Raji (cell line): ENCODE measurements around the gene CHURC1.

Experiments
- POLR2A ChIP-seq: IDR thresholded peaks from 2 replicates; pipeline ENCODE4 v1.6.1; 2011; ENCODE audit warnings: low read depth, low read length, control low read depth; ENCODE audit not compliant: insufficient read depth

The CHURC1 gene

DNA sequence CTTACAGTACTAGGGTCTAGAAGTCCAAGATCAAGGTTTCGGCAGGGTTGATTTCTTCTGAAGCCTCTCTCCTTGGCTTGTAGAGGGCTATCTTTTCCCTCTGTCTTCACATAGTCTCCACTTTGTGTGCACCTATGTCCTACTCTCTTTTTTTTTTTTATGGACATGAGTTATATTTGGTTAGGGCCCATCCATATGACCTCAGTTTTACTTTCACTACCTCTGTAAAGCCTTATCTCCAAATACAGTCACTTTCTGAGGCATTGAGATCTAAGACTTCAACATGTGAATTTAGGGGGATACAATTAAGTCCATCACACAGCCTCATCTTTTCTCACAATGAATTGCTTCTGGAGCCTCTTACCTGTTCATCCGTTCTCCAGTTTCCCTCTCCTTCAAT, 28.7 kb upstream of the CHURC1 start:
- TF ChIP-seq POLR2A: no peak

DNA sequence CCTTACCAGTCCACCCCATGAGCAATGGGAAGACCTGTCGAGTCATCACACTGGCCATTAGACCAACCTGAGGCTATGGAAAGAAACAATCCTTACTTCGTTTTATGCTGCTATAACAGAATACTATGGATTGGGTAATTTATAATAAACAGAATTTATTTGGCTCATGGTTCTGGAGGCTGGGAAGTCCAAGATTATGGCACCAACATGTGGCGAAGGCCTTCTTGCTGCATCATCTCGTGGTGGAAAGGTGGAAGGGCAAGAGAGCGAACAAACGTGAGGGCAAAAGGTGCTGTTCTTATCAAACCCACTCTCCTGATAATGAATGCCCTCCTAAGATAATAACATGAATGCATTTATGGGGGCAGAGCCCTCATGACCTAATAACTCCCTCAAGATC, 24.9 kb upstream of the CHURC1 start:
- TF ChIP-seq POLR2A: no peak

DNA sequence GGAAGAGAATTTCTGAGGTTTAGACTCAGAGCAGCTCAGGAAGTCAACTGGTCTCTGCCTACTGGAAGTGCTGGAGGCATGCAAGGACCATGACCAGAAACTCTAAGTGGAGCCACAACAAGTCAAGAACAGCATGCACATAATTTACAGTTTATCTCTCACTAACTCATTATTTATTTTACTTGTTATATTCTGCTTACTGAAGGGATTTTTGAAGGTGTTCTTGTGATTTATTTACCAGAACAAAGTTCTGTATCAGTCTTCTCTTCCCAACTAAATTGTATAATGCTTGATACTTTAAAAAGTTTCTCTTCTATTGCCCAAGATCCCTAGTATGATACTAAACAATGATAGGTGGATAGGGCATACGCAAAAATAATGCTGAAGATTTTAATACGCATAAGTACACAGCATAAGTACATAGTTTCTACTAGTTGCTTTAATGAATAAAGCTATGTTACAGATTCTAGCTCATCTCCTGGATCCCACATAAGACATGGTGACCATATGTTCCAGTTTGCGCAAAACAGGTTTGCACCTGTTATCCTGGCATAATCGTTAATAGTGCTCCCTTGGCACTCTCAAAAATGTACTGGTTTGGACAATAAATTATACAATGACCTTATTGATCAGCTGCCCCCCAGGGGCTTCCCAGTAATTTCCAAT, 22.9 kb upstream of the CHURC1 start:
- no peak for TF ChIP-seq POLR2A

DNA sequence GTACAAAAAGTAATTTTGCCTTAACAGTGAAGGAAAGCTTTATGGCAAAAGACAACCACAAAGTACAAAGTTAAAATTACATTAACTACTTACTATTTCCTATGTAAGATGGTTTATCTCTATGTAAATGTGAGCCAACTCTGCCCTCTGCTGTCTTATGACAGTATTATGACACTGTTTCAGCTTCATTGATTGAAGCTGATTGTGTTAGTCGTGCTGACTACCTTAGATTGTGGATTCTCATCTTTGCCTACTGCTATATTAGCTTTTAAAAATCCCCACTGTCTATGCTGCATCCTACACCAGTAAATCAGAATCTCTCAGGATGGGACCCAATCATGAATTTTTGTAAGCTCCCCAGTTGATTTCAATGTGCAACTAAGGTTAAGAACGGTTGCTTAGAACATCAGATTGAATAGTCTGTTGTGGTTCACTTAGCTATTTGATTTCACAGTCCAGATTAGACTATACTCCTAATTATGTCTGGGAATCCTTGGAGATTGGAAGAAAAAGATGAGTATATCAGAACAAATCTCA, 22.3 kb upstream of the CHURC1 start:
- no peak for TF ChIP-seq POLR2A

DNA sequence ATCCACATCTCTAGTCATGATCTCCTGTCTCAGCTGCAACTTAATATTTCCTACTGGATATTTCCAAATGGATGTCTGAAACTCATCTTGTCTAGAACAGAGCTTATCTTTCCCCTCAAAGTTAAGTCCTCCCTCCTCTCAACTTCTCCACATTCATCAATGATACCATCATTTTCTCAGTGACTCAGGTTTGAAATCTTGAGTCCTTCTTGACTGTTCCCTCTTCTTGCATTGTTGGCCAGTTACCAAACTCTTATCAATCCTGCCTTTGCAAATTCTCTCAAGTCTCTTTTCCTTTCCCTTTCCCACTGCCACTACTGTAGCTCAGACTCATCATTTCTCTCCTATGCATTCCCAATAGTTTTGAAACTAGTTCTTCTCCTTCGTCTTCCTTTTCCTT, 14.3 kb upstream of the CHURC1 start:
- no peak for TF ChIP-seq POLR2A

DNA sequence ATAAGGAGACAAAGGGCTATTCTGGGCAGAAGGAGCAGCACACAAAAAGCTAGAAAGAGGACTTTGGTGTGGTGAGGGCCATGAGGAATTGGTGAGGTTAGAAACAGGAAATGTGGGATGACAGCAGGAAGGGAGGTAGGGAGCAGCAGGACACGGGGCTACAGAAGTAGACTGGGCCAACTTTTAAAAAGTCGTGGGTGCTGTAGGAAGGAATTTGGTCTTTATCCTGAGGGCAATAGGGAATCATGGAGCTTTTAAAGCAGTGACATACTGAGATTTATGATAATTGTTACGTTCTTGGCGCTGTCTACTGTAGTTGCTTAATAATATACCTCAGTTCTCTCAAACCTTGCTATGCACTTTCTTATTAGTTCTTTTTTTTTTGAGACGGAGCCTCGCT, 8.2 kb upstream of the CHURC1 start:
- TF ChIP-seq POLR2A: no peak

DNA sequence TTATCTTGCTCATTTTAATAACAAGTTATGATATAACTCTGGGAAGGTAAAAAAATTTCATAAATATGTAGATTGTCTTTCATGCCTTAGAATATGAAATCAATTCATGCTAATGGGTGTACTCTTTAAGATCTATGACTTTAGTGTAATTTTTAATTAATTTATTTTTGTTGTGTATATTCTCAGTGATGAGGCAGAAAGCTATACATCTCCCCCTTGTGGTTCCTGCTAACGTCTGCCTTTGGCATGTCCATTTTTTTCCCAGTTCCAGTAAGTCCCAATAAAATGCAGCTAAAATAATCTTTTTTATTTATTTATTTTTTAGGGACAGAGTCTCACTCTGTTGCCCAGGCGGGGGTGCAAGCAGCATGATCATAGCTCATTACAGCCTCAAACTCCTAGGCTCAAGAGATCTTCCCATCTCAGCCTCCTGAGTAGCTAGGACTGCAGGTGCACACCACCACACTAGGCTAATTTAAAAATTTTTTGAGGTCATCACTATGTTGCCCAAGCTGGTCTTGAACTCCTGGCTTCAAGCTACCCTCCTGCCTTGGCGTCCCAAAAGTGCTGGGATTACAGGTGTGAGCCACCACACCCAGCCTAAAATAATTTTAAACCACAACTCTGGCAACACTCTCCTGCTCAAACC, 3.3 kb upstream of the CHURC1 start:
- no peak for TF ChIP-seq POLR2A

DNA sequence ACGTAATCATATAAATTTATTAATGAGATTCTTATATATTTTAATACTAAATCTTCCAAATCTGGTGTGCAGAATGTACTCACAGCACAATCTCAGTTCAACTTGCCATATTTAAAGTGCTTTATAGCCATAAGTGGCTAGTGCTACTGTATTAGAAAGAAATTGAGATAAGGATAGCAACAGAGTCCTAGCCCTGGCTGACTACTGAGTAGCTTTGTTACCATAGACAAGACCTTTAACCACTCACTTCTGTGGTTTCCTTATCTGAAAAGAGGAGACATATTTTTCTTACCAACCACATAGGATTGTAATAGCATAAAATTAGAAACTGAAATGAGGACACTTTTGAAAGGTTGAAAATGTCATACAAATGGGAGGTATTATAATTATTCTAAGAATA, 2.0 kb upstream of the CHURC1 start:
- no peak for TF ChIP-seq POLR2A

DNA sequence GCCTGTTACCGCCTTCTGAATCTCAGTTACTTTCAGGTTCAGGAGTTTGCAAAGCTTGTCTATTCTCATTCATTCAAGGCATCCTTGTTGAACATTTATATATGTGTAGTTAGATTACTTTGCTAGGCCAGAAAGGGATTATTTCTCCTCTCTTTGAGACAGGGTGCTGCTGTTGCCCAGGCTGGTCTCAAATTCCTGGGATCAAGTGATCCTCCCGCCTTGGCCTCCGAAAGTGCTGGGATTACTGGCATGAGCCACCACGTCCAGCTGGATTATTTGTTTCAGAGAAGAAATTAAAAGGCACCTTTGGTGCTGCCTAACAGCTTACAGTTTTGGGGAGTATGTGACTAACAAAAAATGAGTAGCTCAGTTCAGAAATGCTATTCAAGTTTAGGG, 772 bp downstream of the CHURC1 start:
- no peak for TF ChIP-seq POLR2A

DNA sequence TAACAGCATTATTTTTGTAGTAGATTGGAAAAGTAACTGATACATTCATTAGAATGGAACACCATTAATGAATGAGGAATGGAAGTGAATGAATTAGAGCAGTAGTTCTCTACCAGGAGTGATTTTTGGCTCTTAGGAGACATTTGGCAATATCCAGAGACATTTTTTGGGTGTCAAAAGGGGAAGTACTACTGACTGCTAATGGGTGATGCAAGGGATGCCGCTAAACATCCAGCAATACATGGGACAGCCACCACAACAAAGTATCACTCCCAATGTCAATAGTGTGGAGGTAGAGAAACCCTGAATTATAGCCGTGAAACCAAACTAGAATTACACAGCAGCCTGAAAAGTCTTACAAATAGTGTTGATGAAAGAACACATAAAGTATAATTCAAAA, 1.5 kb downstream of the CHURC1 start:
- TF ChIP-seq POLR2A: no peak

DNA sequence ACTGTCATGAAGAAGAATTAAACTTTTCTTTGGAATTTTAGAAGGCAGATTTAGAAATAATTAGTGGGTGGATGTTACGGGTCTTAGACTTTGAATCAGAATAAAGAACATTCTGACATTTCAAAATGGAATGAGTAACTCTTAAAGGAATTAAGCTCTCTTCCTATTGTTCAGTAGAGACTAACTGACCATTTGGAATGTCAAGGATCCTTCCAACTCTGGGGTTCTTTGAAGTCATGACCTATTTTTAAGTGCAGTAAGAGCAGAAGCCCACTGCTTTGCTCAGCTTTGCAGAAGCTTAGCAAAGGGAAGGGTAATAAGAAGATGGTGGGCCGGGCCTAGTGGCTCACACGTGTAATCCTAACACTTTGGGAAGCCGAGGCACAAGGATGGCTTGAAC, 4.0 kb downstream of the CHURC1 start:
- TF ChIP-seq POLR2A: no peak

DNA sequence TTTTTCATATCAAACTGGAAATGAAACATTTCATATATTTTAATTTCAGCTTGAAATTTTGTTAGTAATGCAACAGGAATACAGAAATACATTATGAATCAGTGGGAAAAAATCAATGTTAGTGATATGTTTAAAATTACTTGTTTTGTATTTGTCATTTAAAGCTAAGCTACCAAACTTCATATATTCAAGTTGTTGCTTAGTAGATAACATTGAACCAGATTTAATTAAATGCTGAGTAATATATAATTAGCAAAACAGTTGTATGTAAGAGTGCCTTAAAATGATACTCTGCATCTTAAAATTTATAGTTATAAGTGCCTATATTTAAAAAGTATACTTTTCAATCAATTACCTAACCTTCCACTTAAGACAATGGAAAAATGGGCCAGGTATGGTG, 5.0 kb downstream of the CHURC1 start:
- no peak for TF ChIP-seq POLR2A

DNA sequence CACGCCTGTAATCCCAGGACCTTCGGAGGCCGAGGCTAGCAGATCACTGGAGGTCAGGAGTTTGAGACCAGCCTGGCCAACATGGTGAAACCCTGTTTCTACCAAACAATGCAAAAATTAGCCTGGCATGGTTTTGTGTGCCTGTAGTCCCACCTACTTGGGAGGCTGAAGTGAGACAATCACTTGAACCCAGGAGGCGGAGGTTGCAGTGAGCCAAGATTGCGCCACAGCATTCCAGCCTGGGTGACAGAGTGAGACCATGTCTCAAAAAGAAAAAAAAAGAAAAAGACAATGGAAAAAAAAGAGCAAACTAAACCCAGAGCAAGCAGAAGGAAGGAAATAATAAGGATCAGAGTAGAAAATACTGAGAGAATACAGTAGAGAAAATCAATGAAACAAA, 5.4 kb downstream of the CHURC1 start:
- no peak for TF ChIP-seq POLR2A

DNA sequence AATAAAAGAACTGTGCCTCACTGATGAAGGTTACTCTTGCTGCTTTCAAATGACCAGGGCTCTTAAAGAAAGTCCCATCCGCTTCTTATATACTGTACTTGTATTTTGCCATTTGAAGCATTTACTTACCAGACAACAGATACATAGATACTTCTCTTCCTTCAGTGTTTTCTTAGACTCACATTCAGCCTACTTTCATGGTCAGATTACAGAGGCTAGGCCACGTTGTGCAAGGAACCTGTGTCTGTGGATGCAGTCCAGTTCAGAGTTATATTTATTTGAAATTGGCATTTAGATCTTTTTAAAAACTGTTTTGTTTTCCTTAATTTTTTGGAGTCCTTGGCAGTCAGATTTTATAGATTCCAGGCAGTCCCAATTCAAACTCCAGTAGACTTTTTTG, 6.2 kb downstream of the CHURC1 start:
- TF ChIP-seq POLR2A: no peak

DNA sequence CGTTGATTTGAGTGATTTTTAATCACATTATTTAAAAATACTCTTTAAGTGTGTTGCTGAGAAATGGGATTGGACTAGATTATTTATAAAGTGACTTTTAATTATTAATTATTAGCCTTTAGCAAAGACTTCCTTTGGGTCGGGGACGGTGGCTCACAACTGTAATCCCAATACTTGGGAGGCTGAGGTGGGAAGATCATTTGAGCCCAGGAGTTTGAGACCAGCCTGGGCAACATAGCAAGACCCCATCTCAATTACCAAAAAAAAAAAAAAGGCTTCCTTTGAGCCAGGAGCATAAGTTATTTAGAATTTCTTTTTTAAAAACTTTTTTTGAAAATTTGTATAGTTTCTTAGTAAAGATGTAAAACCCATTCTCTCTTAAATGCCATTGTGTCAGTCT, 8.8 kb downstream of the CHURC1 start:
- TF ChIP-seq POLR2A: no peak

DNA sequence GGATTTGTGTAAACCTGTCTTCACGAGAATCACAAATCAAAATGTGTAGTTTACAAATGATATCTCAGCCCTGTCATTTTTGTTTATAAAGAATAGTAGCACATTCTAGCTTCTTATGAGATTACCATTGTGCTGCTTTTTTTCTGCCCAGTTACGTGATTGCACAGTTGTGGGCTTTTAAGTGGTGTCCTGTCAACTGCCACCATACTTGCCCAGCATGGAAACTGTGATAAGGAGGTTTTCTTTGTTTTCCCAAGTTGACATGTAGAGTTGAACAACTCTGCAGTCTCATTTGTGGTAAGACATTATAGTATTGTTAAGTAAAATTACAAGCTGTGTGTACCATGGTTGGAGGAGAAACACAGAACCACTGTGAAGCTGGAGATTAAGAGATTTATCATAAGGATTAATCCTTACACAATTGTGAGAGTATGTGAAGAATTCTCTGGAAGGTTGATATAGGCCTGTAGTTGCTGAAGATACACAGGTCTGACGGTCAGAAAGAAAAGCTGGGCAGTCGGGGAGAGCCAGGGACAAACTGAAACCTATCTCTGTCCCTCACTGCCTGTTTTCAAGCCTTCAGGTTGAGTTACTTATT, 12.2 kb downstream of the CHURC1 start:
- TF ChIP-seq POLR2A: no peak
